NT2/D1 (cell line): Measurements from ENCODE around the gene HTT.

ENCODE experiments used
- SUZ12 ChIP-seq: IDR thresholded peaks from 2 replicates; pipeline ENCODE4 v1.6.1; 2011; ENCODE audit not compliant: insufficient read length, insufficient read depth; ENCODE audit errors: extremely low read depth
- YY1 ChIP-seq: IDR thresholded peaks from 2 replicates; pipeline ENCODE4 v1.6.1; 2011; ENCODE audit not compliant: insufficient read length, insufficient read depth
- ZNF274 ChIP-seq: IDR thresholded peaks from 2 replicates; pipeline ENCODE4 v1.6.1; 2011; ENCODE audit warnings: mild to moderate bottlenecking, low read depth, low read length

DNA sequence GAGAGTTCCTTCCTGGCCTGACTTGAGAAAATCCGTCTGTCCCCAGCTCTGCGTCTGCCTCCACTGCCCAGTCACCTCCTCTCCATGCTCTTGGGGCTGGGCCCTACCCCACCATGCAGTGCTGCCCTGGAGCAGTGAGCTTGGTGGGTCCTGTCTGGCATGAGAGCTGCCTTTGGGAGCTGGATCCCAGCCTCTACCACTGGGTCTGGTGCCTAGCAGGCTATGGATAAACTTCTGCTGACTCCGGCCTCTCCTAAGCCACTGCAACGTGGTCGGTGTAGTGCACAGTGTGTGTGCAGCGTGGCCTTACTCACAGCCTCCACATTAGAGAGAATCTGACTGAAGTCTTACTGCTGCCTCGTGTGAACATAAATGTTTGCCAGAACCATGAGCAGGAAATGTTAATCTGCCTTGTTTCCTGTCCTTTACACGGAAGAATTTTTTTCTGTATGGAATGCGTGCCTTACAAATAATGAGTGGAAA is 47.6 kb downstream of the HTT start:
- no peak for TF ChIP-seq SUZ12
- no peak for TF ChIP-seq ZNF274
- TF ChIP-seq YY1, result no peak
